Ishikawa (cell line): ENCODE measurements around the gene KNOP1.

Source experiments
- CEBPB ChIP-seq: IDR thresholded peaks from 2 replicates; pipeline ENCODE4 v1.6.1; 2012
- CREB1 ChIP-seq: IDR thresholded peaks from 2 replicates; pipeline ENCODE4 v1.6.1; 2012; ENCODE audit warnings: low read depth
- EGR1 ChIP-seq: IDR thresholded peaks from 2 replicates; pipeline ENCODE4 v1.6.1; 2012
- EP300 ChIP-seq: IDR thresholded peaks from 2 replicates; pipeline ENCODE4 v1.6.1; 2012; ENCODE audit warnings: borderline replicate concordance
- FOXM1 ChIP-seq: IDR thresholded peaks from 2 replicates; pipeline ENCODE4 v1.6.1; 2012; ENCODE audit warnings: low read depth, borderline replicate concordance
- MAX ChIP-seq: IDR thresholded peaks from 2 replicates; pipeline ENCODE4 v1.6.1; 2012
- NFIC ChIP-seq: IDR thresholded peaks from 2 replicates; pipeline ENCODE4 v1.6.1; 2012
- RAD21 ChIP-seq: IDR thresholded peaks from 2 replicates; pipeline ENCODE4 v1.6.1; 2012; ENCODE audit warnings: low read depth
- REST ChIP-seq: IDR thresholded peaks from 2 replicates; pipeline ENCODE4 v1.6.1; 2012; ENCODE audit warnings: low read depth, mild to moderate bottlenecking
- TAF1 ChIP-seq: IDR thresholded peaks from 2 replicates; pipeline ENCODE4 v1.6.1; 2012; ENCODE audit warnings: low read depth, mild to moderate bottlenecking
- TCF12 ChIP-seq: IDR thresholded peaks from 2 replicates; pipeline ENCODE4 v1.6.1; 2012; ENCODE audit warnings: low read depth
- TEAD4 ChIP-seq: IDR thresholded peaks from 2 replicates; pipeline ENCODE4 v1.6.1; 2012
- USF1 ChIP-seq: IDR thresholded peaks from 2 replicates; pipeline ENCODE4 v1.6.1; 2012
- YY1 ChIP-seq: IDR thresholded peaks from 2 replicates; pipeline ENCODE4 v1.6.1; 2012; ENCODE audit warnings: low read depth
- ZBTB7A ChIP-seq: IDR thresholded peaks from 2 replicates; pipeline ENCODE4 v1.6.1; 2012; ENCODE audit warnings: low read depth

KNOP1 gene

GRCh38 chr16:19705843-19706242 is 12.2 kb downstream of the KNOP1 start:
- no peak for TF ChIP-seq CREB1
- no peak for TF ChIP-seq REST
- no peak for TF ChIP-seq RAD21
- TF ChIP-seq EP300 = no peak
- TF ChIP-seq TEAD4 = no peak
- TF ChIP-seq NFIC = no peak
- TF ChIP-seq TAF1 = no peak
- TF ChIP-seq USF1 = no peak
- TF ChIP-seq EGR1 = no peak
- no peak for TF ChIP-seq YY1
- no peak for TF ChIP-seq TCF12
- TF ChIP-seq ZBTB7A = no peak
- TF ChIP-seq FOXM1 = no peak
- TF ChIP-seq CEBPB = no peak
- no peak for TF ChIP-seq MAX

GRCh38 chr16:19705146-19705501 is 12.9 kb downstream of the KNOP1 start:
- TF ChIP-seq FOXM1 = no peak
- no peak for TF ChIP-seq USF1
- TF ChIP-seq TCF12 = no peak
- TF ChIP-seq NFIC = no peak
- no peak for TF ChIP-seq EGR1
- no peak for TF ChIP-seq MAX
- no peak for TF ChIP-seq TAF1
- no peak for TF ChIP-seq CREB1
- no peak for TF ChIP-seq RAD21
- no peak for TF ChIP-seq TEAD4
- TF ChIP-seq CEBPB = no peak
- TF ChIP-seq YY1 = no peak
- no peak for TF ChIP-seq REST
- TF ChIP-seq ZBTB7A = no peak
- TF ChIP-seq EP300 = no peak

- TF ChIP-seq EP300 = no peak
- no peak for TF ChIP-seq TCF12
- no peak for TF ChIP-seq FOXM1
- no peak for TF ChIP-seq EGR1
- TF ChIP-seq REST = no peak
Measured at GRCh38 chr16:19704321-19705145, 13.5 kb downstream of the KNOP1 start.

GRCh38 chr16:19703172-19703889 is 14.7 kb downstream of the KNOP1 start:
- TF ChIP-seq TCF12 (no peak), TAF1 (no peak), CEBPB (no peak), ZBTB7A (no peak), MAX (no peak), RAD21 (no peak), EGR1 (no peak), CREB1 (no peak), REST (no peak)
